GM12892 (cell line): ENCODE measurements around the gene WWC2.

Experiments used
- POLR2A ChIP-seq: IDR thresholded peaks from 2 replicates; pipeline ENCODE4 v1.6.1; 2011; ENCODE audit warnings: low read depth, low read length, control low read depth
- POLR2AphosphoS5 ChIP-seq: IDR thresholded peaks from 2 replicates; pipeline ENCODE4 v1.6.1; 2011; ENCODE audit warnings: low read depth, low read length, control low read depth

GRCh38 chr4:183105092-183105491, 6.0 kb downstream of the WWC2 start:
- no peak for TF ChIP-seq POLR2AphosphoS5
- no peak for TF ChIP-seq POLR2A
